ENCODE measurements around the gene ZFHX3.

The ZFHX3 gene

GRCh38 chr16:72847187-72848027, 200.5 kb downstream of the ZFHX3 start:
- peak; percentile 29 for DNase-seq (ENCODE audit: low spot score)

DNA sequence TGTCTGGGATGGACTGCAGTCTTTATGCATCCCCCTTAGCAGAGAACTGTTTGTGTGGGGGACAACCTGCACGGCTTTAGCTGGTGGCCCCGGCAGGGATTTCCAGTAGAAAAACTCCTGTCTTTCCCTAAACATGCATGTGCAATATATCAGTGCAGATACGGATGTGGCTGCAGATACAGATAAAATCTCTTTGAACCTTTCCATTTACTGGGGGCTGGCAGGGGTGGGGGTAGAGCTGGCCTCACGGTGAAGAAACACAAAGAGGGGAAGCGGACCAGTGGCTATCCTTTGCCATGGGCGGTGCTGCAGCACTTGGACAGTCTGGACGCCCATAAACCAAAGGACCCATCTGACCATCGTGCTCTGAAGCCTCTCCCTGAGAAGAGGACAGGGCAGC, 201.3 kb downstream of the ZFHX3 start:
- DNase-seq (ENCODE audit: low spot score) = no peak

GRCh38 chr16:72845322-72846020, 202.5 kb downstream of the ZFHX3 start:
- DNase-seq (ENCODE audit: low spot score) = no peak

- DNase-seq (ENCODE audit: low spot score) = no peak
These were observed 203.6 kb downstream of the ZFHX3 start for GRCh38 chr16:72844225-72844920.

DNA sequence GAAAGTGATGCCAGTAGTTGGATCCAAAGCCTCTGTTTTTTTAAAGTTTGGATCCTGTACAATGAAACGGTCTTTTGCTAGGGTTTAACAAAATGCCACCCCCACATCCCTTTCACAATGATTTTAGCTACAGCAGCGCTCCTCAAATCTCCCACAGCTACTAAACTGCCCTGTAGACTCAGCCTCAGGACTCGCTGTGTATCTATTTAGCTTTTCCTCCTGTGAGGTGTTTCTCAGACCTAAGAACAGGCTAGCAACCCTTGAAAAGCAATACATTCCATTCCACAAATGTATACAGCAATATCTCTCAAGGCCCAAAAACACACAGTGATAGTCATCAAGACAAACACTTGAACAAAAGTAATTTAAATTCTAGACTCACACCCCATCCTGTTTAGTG, 206.4 kb downstream of the ZFHX3 start:
- no peak for DNase-seq (ENCODE audit: low spot score)

DNA sequence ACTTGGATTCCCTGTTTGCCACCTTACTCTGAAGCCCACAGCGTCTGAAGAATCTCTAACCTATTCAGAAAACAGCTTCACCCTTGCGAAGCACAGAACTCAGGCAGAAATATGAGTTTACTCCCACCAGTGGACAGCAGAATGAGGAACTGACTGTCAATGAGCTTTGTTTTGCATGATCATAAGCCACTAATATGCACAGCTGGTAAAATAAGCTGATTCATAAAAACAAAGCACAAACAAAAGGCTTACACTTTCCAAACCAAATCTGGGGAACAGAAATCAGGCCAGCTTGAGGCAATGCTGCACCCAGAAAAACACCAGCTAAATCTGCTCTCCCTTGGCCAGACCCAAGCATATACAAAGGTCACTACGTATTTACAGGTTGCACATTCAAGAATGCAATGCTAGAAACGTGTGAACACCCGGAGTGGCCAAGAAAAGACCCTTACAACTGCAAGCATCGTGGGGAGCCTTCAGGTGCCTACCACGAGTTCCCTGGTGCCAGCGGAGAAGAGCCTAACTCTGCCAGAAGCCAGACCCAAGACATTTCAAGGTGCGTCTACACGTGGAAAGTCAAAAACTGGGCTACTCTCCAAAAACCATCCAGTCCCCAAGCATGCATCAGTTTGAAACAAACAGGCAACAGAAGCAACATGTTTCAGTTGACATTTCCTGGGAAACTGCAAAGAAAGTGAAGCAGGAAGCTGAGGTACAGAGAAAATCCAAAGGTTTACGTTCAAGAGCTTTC, 207.1 kb downstream of the ZFHX3 start:
- DNase-seq (ENCODE audit: low spot score) = no peak

DNA sequence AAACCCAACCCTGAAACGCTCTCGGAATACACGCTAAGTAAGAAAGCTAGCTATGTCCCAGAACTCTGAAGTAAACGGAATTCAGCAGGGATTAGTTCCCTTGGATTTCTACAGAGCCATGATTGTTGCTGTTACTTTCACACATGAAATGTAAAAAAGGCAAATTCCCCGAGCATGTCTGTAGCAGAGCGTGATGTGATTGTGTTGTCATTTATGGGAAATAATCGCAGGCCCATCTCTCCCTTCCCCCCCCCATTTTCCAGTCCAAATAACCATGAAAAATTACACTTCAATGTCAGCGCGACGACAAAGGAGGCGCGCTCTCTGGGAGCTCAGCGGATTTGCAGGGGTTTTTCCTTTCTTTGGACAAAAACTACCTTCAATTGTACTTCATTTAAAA, 209.0 kb downstream of the ZFHX3 start:
- DNase-seq (ENCODE audit: low spot score) = no peak

GRCh38 chr16:72838586-72838910, 209.4 kb downstream of the ZFHX3 start:
- DNase-seq (ENCODE audit: low spot score) = no peak

DNA sequence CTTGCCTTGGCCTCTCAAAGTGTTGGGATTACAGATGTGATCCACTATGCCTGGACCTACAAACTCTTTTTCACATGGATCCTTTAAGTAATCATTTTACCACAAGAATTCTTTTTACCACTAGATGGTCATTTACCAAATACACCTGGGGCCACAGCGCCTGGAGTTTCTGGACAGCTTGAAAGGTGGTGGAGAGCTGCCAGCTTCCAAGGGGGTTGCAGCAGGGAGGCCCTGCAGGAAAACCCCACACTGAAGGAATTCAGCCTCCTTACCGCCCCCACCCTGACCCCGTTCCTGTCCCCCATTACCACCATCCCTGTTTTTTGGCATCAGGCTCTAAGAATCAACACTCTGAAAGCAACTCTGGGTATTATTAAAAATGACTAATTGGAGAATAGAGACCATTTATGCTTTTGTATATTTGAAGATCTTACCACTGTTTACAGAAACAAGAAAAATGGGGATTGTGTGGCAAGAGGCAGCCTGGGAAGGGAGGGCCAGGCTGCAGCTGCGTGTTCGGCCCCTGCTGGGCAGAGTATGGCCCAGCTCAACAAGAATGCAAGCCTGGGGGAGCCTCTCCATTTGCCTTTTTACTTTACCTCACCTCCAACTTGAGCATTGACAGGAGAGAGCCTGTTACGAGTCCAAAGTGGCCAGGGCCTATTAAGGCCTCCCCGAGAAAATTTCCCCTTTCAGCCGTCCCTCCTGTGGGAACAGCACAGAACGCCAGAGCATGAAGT, 209.9 kb downstream of the ZFHX3 start:
- no peak for DNase-seq (ENCODE audit: low spot score)

DNA sequence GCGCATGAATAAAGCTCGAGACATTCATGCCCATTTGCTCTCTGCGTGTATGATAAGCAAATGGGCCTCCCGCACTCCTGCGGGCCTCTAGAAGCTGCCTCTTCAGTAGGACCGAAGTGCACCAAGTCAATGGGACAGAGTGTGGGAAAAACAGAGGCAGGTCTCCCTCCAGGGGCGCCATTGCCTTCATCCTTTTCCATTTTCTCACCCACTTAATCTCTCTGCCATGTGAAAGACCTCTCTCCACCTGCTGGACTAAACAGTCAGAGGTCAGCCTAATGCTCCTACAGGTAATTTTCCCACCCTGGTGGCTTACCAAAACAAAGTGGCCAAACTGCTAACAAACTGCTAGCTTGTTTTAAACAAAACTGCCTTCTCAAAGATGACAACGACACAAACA, 210.9 kb downstream of the ZFHX3 start:
- peak; percentile 11 for DNase-seq (ENCODE audit: low spot score)

DNA sequence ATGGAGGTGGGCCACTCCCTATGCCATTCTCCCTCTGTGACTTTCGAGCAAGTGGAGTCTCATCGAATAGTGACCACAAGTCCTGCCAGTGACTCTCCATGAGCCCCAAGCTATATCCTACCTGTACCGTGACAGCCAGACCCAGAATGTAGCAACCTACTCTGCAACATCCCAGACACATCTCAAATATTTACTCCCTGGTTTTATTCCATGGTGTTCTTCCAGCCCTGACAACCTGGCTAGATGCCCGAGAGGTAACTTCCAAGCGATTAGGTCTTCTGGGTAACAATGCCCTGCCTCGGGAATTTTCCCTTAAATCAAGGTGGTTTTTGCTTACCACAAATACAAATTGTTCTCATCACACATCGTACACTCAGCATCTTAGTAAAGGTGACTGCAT, 211.7 kb downstream of the ZFHX3 start:
- no peak for DNase-seq (ENCODE audit: low spot score)

GRCh38 chr16:72835086-72835485, 212.8 kb downstream of the ZFHX3 start:
- no peak for DNase-seq (ENCODE audit: low spot score)

- DNase-seq (ENCODE audit: low spot score) = no peak
These were observed 213.4 kb downstream of the ZFHX3 start for GRCh38 chr16:72834499-72834898.

- no peak for DNase-seq (ENCODE audit: low spot score)
These were observed 214.0 kb downstream of the ZFHX3 start for GRCh38 chr16:72833969-72834368.

GRCh38 chr16:72833482-72833881, 214.4 kb downstream of the ZFHX3 start:
- DNase-seq (ENCODE audit: low spot score) = no peak

DNA sequence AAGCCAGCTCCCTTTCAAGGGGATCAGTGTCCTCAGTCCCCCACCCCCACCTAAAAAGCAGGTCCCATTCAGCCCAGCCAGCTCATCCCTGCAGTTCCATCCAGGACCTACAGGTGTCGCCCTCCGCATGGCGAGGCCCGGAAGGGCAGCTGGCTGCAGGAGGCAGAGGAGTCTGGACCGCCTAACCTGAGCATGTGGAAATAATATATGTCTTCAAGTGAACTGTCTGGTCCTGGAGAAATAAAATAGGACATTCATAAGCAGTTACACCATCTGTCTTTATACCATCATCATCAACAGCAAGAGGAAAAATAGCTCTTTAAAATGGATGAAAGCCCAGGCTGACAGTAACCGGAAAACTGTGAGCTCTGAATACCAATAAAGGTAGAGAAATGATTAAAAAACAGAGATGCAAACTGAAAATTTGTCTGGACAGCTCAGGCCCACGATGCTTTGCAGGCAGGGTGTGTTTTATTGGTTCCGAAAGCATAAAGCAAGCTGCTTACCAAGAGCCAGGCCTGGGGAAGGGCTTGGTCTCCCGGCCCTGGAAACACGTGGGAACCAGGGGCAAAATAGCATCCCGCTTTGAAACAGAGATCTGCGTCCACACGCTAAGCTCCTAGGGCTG, 215.2 kb downstream of the ZFHX3 start:
- DNase-seq (ENCODE audit: low spot score) = peak; percentile 37

- no peak for DNase-seq (ENCODE audit: low spot score)
These were observed 217.8 kb downstream of the ZFHX3 start for GRCh38 chr16:72829846-72830775.

DNA sequence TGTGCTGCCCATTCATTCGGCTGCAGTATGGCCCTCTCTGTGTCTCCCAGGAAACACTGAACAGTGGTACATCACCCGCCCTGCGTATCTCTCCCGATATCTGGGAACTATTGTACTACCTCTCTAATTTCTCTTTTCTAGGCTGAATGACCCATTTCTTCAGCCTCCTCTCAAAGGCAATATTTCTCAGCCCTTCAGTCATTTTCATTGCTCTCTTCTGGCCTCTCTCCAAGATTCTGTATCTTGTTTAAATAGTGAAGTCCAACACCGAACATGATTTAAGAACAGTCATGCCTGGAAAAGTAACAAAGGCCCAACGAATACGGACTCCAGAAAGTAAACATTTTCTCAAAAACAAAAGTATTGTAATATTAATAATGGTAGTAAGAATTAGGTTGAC, 220.1 kb downstream of the ZFHX3 start:
- no peak for DNase-seq (ENCODE audit: low spot score)

- no peak for DNase-seq (ENCODE audit: low spot score)
These were observed 221.9 kb downstream of the ZFHX3 start for GRCh38 chr16:72825912-72826621.
